ENCODE data around the gene VPS45. TPM values are rescaled to one million over a fixed set of nuclear protein-coding genes. Genes with fewer than 3 reads are reported as not detected.

Gene VPS45
- total and polyA plus RNA-seq, 2 of the 8 experiments (the other 6 are each of a cell fraction or from before 2014, with no cell fraction given) = 19.1 to 27.6 TPM

- no peak for TF ChIP-seq CHD7 (IDR thresholded peaks at IDR 0.05; ENCODE audit: insufficient replicate concordance, low read length)
Measured at GRCh38 chr1:150152772-150153456, 85.3 kb downstream of the VPS45 start (continued).

All from H1 (cell line).